GM19035 (cell line): ENCODE results near the gene NUDT14.

Experiments used
- ATAC-seq: cut with Tn5 transposase; IDR thresholded peaks from one replicate; pipeline ENCODE4 v1.9.1; 2021; ENCODE audit not compliant: unreplicated experiment

NUDT14 gene

GRCh38 chr14:105137481-105138020, 43.6 kb downstream of the NUDT14 start:
- no peak for ATAC-seq

- no peak for ATAC-seq
Observed at GRCh38 chr14:105136401-105137322, 44.5 kb downstream of the NUDT14 start.

DNA sequence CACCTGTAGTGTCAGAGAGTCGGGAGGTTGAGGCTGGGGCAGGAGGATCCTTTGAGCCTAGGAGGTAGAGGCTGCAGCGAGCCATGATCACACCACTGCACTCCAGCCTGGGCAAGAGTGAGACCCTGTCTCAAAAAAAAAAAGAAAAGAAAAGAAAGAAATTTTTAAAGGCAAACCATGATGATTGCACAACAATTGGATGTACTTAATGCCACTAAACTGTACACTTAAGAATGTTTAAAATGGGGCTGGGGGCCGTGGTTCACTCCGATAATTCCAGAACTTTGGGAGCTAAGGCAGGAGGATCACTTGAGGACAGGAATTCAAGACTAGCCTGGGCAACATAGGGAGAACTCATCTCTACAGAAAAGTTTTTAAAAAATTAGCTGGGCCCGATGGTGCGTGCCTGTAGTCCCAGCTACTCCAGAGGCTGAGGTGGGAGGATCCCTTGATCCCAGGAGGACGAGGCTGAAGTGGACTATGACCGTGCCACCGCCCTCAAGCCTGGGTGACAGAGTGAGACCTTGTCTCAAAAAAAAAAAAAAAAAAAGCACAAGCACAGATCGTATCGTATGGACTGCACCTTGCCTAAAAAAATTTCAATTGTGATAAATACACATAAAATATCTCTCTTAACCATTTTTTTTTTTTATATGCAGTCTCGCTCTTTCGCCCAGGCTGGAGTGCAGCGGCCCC, 45.3 kb downstream of the NUDT14 start:
- no peak for ATAC-seq

- ATAC-seq = no peak
Observed at GRCh38 chr14:105132921-105133654, 48.0 kb downstream of the NUDT14 start.

DNA sequence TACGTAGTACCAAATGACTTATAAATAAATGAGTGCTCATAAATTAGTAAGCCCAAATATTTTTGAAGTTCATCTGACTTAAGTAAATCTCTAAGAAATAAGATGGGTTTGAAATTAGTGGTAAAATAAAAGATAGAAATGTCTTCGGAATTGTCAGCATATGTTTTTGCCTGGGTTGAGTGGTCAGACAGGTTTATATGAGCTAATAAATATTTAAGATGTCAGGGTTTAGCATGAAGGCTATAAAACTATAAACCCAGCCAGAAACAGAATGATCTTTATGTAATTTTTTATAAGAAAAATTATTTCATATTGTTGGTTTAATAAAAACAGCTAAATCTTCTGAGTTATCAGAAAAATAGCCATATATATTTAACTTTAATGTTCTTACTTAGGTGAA, 49.9 kb downstream of the NUDT14 start:
- no peak for ATAC-seq

DNA sequence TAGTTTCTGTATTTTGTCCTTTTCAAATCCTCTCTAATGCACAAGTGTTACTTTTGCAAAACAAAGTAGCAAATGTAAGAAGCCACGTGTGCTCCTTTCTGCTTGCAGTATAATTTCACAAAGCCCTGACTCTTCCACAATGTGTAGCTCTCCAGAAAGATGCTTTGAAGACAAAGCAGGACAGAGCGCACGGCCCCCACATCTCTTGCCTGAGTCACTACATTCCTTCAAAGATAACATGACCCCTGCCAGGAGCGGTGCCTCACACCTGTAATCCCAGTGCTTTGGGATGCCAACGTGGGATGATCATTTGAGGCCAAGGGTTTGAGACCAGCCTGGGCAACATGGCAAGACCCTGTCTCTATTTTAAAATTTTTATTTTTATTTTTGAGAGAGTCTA, 53.1 kb downstream of the NUDT14 start:
- ATAC-seq = no peak

- no peak for ATAC-seq
Observed at GRCh38 chr14:105126981-105127329, 54.2 kb downstream of the NUDT14 start.

DNA sequence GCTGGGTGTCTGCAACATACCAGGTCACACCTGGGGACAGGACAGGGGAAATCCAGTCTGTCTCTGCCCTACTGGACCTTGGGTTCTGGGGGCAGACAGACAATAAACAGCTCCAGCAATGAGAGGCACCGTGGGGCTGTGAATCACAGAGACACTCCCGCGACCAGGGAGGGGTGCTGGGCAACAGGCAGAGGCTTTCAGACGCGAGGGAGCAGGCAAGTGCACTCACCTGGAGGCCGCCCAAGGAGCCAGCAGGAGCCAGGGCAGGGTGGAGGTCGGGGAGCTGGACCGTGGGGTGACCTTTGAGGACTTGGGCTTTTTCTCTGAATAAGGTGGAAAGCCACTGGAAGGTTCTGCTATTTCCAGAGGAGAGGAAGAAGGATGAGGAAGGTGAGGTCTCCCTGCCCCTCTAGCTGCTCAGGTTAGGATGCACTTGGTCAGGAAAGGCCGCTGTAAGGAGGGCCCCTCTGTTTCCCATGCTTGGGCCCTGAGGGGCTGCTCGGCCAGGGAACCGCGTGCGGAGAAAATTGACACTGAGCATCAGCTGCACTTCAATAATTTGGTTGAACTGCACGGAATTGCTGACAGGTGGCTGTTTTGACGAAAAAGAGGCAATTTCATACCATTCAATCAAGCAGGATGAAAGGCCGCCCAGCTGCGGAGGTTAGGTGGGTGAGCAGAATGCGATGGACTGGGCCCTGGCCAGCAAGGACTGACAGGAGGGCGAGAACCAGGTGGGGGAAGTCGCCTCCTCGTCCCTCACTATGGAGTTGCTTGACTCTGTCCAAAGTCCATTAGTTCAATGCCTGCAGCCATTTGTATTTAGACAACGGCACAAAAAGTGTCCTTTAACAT, 54.8 kb downstream of the NUDT14 start:
- no peak for ATAC-seq

GRCh38 chr14:105124823-105125222, 56.3 kb downstream of the NUDT14 start:
- no peak for ATAC-seq

GRCh38 chr14:105123981-105124765, 56.9 kb downstream of the NUDT14 start:
- ATAC-seq = no peak

DNA sequence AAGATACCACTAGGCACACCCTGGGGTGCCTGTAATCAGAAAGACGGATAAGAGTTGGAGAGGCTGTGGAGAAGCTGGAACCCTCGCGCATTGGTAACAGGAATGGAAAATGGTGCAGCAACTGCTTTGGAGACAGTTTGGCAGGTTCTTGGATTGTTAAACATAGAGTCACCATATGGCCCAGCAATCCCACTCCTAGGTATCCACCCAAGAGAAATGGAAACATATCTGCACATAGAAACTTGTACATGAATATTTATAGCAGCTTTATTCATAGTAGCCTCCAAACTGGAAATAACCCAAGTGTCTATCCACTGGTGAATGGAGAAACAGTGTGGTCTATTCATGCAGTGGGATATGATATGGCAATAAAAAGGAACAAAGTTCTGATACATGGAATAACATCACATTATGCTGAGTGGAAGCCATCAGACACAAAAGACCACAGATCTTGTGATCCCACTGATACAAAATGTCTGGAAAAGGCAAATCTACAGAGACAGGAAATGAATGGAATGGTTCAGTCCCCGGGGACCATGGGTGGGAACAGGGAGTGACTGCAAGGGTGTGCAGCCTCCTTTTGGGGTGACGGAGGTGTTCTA, 57.9 kb downstream of the NUDT14 start:
- no peak for ATAC-seq
